ENCODE results near the gene SOX2.

Gene SOX2

DNA sequence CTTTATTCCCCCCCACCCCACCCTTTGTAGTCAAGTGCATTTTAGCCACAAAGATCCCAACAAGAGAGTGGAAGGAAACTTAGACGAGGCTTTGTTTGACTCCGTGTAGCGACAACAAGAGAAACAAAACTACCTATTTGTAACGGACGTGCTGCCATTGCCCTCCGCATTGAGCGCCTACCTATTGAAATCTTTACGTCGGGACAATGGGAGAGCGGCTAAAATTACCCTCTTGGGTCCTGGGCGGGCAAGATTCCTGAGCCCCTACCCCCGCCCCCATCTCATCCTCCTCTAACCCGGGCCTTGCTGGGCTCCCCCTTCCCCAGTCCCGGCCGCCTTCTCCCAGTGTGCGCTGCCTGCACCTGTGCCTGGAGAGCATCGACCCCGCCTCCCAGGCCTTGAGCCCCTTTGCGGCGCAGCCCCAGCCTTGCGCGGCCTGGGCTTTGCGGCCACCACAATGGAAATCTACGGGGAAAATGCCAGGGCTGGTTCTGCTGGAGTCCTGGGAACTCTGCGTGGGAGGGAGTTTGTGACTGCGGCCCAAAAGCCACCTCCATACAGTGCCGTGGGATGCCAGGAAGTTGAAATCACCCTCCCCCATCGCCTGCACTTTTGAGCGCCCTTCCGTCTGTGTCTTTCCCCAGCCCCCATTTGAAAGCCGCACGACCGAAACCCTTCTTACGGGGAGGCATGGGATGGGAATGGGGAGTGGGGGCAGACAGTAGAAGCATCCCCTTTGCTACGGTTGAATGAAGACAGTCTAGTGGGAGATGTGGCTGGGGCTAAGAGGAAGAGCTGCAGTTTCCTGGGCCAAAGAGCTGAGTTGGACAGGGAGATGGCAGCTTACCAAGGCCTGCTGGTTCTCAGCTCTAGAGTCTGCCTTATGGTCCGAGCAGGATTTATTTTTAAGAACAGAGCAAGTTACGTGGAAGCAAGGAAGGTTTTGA lies 1.1 kb upstream of the SOX2 start:
- H3K9ac ChIP-seq (ENCODE audit: low read length): no peak overlapping the region
- no peak overlapping the region for H3K4me2 ChIP-seq (ENCODE audit: low read depth, low read length, poor library complexity, severe bottlenecking)
- no peak overlapping the region for H3K27ac ChIP-seq (ENCODE audit: low read depth, low read length)

DNA sequence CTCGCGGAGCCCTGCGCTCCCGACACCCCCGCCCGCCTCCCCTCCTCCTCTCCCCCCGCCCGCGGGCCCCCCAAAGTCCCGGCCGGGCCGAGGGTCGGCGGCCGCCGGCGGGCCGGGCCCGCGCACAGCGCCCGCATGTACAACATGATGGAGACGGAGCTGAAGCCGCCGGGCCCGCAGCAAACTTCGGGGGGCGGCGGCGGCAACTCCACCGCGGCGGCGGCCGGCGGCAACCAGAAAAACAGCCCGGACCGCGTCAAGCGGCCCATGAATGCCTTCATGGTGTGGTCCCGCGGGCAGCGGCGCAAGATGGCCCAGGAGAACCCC lies 464 bp downstream of the SOX2 start:
- Histone ChIP-seq H3K4me3 (ENCODE audit: insufficient read depth, low read length, poor library complexity, severe bottlenecking) (no peak overlapping the region), H3K79me2 (ENCODE audit: insufficient read depth, low read length) (no peaks in the 10 kb centered on the region), H4K20me1 (ENCODE audit: low read depth, low read length) (no peaks in the 10 kb centered on the region), H3K27me3 (ENCODE audit: low read length) (no peaks in the 10 kb centered on the region), H2AFZ (ENCODE audit: low read depth, low read length, severe bottlenecking) (no peak overlapping the region), H3K36me3 (ENCODE audit: low read length) (no peaks in the 10 kb centered on the region), H3K27ac (ENCODE audit: low read depth, low read length) (no peak overlapping the region), H3K9me3 (ENCODE audit: insufficient read depth, low read length) (no peaks in the 10 kb centered on the region), H3K4me2 (ENCODE audit: low read depth, low read length, poor library complexity, severe bottlenecking) (no peak overlapping the region), H3F3A (ENCODE audit: insufficient read depth) (no peaks in the 10 kb centered on the region), H3K9me2 (replicated peaks; ENCODE audit: insufficient read depth, low read length) (no peaks in the 10 kb centered on the region), H3K9ac (ENCODE audit: low read length) (no peak overlapping the region)
- TF ChIP-seq, protein P1, sequence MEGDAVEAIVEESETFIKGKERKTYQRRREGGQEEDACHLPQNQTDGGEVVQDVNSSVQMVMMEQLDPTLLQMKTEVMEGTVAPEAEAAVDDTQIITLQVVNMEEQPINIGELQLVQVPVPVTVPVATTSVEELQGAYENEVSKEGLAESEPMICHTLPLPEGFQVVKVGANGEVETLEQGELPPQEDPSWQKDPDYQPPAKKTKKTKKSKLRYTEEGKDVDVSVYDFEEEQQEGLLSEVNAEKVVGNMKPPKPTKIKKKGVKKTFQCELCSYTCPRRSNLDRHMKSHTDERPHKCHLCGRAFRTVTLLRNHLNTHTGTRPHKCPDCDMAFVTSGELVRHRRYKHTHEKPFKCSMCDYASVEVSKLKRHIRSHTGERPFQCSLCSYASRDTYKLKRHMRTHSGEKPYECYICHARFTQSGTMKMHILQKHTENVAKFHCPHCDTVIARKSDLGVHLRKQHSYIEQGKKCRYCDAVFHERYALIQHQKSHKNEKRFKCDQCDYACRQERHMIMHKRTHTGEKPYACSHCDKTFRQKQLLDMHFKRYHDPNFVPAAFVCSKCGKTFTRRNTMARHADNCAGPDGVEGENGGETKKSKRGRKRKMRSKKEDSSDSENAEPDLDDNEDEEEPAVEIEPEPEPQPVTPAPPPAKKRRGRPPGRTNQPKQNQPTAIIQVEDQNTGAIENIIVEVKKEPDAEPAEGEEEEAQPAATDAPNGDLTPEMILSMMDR (IDR thresholded peaks at IDR 0.05; ENCODE audit: insufficient read depth, low read length, poor library complexity, severe bottlenecking): no peak
- TF ChIP-seq EZH2phosphoT487 (conservative IDR thresholded peaks at IDR 0.05; ENCODE audit: low read length): no peak

More for the DNA sequence above, 1.1 kb upstream of the SOX2 start:
- Histone ChIP-seq H3K9me2 (replicated peaks; ENCODE audit: insufficient read depth, low read length) (no peaks in the 10 kb centered on the region), H3K36me3 (ENCODE audit: low read length) (no peaks in the 10 kb centered on the region), H3K4me3 (ENCODE audit: insufficient read depth, low read length, poor library complexity, severe bottlenecking) (no peak overlapping the region), H4K20me1 (ENCODE audit: low read depth, low read length) (no peaks in the 10 kb centered on the region), H3K79me2 (ENCODE audit: insufficient read depth, low read length) (no peaks in the 10 kb centered on the region), H3K27me3 (ENCODE audit: low read length) (no peaks in the 10 kb centered on the region), H2AFZ (ENCODE audit: low read depth, low read length, severe bottlenecking) (no peak overlapping the region), H3F3A (ENCODE audit: insufficient read depth) (no peaks in the 10 kb centered on the region), H3K9me3 (ENCODE audit: insufficient read depth, low read length) (no peaks in the 10 kb centered on the region)
- TF ChIP-seq, protein P1 (IDR thresholded peaks at IDR 0.05; ENCODE audit: insufficient read depth, low read length, poor library complexity, severe bottlenecking): no peak

DNA sequence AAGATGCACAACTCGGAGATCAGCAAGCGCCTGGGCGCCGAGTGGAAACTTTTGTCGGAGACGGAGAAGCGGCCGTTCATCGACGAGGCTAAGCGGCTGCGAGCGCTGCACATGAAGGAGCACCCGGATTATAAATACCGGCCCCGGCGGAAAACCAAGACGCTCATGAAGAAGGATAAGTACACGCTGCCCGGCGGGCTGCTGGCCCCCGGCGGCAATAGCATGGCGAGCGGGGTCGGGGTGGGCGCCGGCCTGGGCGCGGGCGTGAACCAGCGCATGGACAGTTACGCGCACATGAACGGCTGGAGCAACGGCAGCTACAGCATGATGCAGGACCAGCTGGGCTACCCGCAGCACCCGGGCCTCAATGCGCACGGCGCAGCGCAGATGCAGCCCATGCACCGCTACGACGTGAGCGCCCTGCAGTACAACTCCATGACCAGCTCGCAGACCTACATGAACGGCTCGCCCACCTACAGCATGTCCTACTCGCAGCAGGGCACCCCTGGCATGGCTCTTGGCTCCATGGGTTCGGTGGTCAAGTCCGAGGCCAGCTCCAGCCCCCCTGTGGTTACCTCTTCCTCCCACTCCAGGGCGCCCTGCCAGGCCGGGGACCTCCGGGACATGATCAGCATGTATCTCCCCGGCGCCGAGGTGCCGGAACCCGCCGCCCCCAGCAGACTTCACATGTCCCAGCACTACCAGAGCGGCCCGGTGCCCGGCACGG lies 991 bp downstream of the SOX2 start:
- H3K79me2 ChIP-seq (ENCODE audit: insufficient read depth, low read length): no peaks in the 10 kb centered on the region
- H3K36me3 ChIP-seq (ENCODE audit: low read length): no peaks in the 10 kb centered on the region
- TF ChIP-seq, protein P1 (IDR thresholded peaks at IDR 0.05; ENCODE audit: insufficient read depth, low read length, poor library complexity, severe bottlenecking): no peak
- TF ChIP-seq EZH2phosphoT487 (conservative IDR thresholded peaks at IDR 0.05; ENCODE audit: low read length): no peak
- no peak overlapping the region for H3K9ac ChIP-seq (ENCODE audit: low read length)
- H4K20me1 ChIP-seq (ENCODE audit: low read depth, low read length): no peaks in the 10 kb centered on the region
- no peak overlapping the region for H3K4me2 ChIP-seq (ENCODE audit: low read depth, low read length, poor library complexity, severe bottlenecking)
- H3K27ac ChIP-seq (ENCODE audit: low read depth, low read length): no peak overlapping the region
- H3K9me2 ChIP-seq (replicated peaks; ENCODE audit: insufficient read depth, low read length): no peaks in the 10 kb centered on the region
- H3K4me3 ChIP-seq (ENCODE audit: insufficient read depth, low read length, poor library complexity, severe bottlenecking): no peak overlapping the region
- H3K9me3 ChIP-seq (ENCODE audit: insufficient read depth, low read length): no peaks in the 10 kb centered on the region
- H3K27me3 ChIP-seq (ENCODE audit: low read length): no peaks in the 10 kb centered on the region
- H2AFZ ChIP-seq (ENCODE audit: low read depth, low read length, severe bottlenecking): no peak overlapping the region
- H3F3A ChIP-seq (ENCODE audit: insufficient read depth): no peaks in the 10 kb centered on the region

Measured in SU-DHL-6 (cell line).